Kidney glomerular epithelial cell (primary cell): ENCODE data around the gene CDK2AP2.
"Not testable (repeated sequence)": the region's sequence is repeated elsewhere in the genome, so short reads cannot be mapped to it uniquely, and the experiment has no call there.

Source experiments
- DNase-seq: peaks from one replicate; lab custom pipeline; 2025; lab: John Stamatoyannopoulos, UW

CDK2AP2 gene

GRCh38 chr11:67466367-67466766 lies 41.6 kb downstream of the CDK2AP2 start:
- DNase-seq = no peak

GRCh38 chr11:67465530-67465929 lies 42.4 kb downstream of the CDK2AP2 start:
- DNase-seq = not testable (repeated sequence)

GRCh38 chr11:67465189-67465510 lies 42.8 kb downstream of the CDK2AP2 start:
- no peak for DNase-seq

DNA sequence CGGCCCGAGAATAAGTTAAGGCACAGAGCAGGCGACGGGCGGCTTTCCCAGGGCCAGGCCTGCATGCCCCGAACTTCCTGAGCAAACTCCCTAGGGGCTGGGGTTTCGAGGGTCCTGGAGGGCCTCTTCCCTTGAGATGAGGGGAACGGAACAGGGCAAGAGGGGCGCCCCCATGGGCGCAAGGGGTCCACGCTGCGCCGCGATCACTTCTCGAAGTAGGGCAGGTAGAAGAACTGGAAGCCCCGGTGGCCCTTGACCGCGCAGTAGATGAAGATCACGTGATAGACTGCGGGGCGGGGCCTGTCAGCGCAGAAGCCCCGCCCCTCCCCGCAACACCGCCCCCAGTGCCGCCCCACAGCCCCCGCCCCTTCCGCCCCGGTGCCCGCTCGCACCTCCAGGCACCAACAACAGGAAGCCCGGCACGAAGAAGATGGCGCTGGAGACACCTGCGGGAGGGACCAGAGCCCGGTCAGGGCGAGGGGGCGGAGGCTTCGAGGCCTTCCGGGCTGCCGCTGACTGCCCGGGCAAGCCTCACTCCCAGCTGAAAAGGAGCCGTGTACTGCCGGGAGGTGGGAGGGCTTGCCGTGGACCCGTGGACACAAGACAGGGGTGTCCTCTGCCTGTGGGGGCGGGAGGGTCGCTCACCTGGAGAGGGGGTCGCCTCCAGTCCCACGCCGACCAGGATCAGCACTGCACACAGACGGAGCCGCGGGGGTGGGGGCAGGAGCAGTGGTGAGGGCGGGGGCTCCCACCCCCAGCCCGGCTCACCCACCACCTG lies 43.4 kb downstream of the CDK2AP2 start:
- peak; percentile 83 for DNase-seq

DNA sequence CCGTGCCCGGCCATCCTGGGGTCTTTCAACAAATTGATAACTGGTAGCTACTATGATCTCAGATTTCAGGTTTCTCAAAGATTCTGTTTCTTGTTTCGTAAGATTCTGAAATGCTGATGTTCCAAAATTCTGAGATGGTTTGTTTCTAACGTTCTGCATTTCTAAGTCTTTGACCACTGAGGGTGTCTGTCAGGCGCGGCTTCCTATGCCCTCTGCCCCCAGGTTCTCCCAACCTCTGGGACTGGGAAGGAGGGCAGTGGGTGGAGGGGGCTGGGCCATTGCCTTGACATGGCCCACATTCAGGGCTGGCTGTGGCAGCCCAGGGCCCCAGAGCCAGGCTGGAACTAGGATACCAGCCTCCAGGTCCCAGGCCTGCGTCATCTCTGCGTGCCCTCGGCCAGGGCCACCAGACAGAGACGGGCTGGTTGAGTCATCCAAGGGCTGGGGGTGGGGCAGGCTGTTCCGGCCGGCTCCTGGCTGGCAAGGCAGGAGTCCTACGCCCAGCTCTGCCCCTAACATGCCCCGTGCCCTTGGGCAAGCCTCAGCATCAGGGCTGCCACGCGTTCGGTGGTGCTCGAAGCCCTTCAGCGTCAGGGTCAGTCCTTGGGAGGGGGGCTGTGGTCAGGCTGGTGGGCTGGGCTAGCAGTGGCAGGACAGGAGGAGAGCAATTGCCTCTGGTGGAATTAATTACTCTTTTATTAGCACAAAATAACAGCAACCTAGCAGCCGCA lies 44.1 kb downstream of the CDK2AP2 start:
- peak; percentile 30 for DNase-seq

DNA sequence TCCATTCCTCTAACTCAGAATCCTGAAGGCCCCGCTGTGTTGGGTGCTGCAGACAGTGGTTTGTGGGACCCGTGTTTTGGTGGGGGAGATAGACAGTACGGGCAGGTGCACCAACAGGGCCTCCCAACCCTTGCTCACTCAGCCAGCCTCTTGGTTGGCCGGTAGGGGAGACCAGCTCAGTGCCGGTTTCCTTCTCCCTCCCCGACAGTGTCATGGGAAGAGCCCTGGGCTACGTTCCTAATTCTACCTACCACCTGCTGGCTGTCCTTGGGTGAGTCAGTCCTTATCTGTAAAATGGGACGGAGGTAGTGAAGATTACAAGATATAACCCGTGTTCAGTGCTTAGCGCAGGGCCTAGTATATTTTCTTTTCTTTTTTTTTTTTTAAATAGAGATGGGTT lies 44.8 kb downstream of the CDK2AP2 start:
- DNase-seq = no peak

- DNase-seq = no peak
These were observed 49.7 kb downstream of the CDK2AP2 start for GRCh38 chr11:67458266-67458665.

DNA sequence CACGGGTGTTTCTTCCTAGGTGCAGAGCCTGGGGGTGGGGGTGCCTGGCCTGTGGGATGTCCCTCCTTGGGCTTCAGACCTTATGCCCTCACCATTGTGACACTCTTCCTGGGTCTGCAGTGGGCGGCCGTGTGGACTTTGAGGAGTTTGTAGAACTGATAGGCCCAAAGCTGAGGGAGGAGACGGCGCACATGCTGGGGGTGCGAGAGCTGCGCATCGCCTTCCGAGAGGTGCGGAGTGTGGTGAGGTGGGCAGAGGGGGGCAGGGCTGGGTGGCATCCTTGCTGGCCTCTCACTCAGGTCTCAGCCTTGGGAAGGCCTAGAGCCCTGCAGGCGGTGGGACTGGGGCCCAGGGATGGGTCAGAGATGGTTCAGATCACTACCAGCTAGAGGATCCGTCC lies 50.5 kb downstream of the CDK2AP2 start:
- no peak for DNase-seq
